GM12878 (cell line): ENCODE results near the gene LYSMD2. TPM values are rescaled to one million over a fixed set of nuclear protein-coding genes. Genes with fewer than 3 reads are reported as not detected.

Experiments used
- ATAC-seq: fragments of 200-7000 bp; cut with Tn5 transposase; 3 replicates; pipeline ENCODE4 v1.9.1; 2020; ENCODE audit warnings: mild to moderate bottlenecking, moderate library complexity
- BruUV-seq: library from RNA; stranded (reverse); fragments of 400-500 nt; replicated peaks from 2 replicates; lab custom pipeline; 2021; lab: Mats Ljungman, UMichigan
- CTCF ChIA-PET: fragments of 300-600 bp; sonication (Branson Sonifier 250); formaldehyde crosslinking; extraction: SDS; loops from one replicate; lab custom pipeline; 2021; ENCODE audit warnings: inconsistent platforms; lab: Yijun Ruan, JAX
- POLR2A ChIA-PET: fragments of 350-600 bp; formaldehyde crosslinking; extraction: SDS; loops from one replicate; lab custom pipeline; 2021; ENCODE audit warnings: inconsistent platforms; lab: Charles Lee
- RAD21 ChIA-PET: fragments of 300-600 bp; sonication (Branson Sonifier 250); formaldehyde crosslinking; loops from one replicate; lab custom pipeline; 2023; ENCODE audit warnings: antibody characterized with exemption; ENCODE audit not compliant: unreplicated experiment; lab: Charles Lee
- SMC1A ChIA-PET: fragments of 300-600 bp; sonication (Branson Sonifier 250); formaldehyde crosslinking; loops from one replicate; lab custom pipeline; 2023; ENCODE audit not compliant: unreplicated experiment, uncharacterized antibody; lab: Charles Lee
- DNase-seq: peaks from one replicate; pipeline ENCODE4 v3.0.0-alpha.2; 2011; ENCODE audit warnings: low read depth, low spot score
- FAIRE-seq: peaks from 3 replicates; lab custom pipeline; 2011; peaks lifted over from hg19 to GRCh38; lab: Jason Lieb, UNC
- H2AFZ ChIP-seq: 2 replicates; pipeline ENCODE4 v1.6.0; 2011; ENCODE audit warnings: low read depth, low read length, control low read depth; ENCODE audit not compliant: control insufficient read depth
- H3K27ac ChIP-seq: 2 replicates; pipeline ENCODE4 v1.5.1; 2011; ENCODE audit warnings: control low read depth; ENCODE audit not compliant: control insufficient read depth, insufficient read depth
- H3K27me3 ChIP-seq, 2 experiments: replicated peaks in 1 of 2; 2 replicates each; pipeline versions ENCODE4 v1.6.0 to v1.6.1; 2011; ENCODE audit warnings: low read length in 1 of 2; ENCODE audit not compliant: control insufficient read depth in 2 of 2, insufficient read depth in 2 of 2
- H3K36me3 ChIP-seq, 2 experiments: 2 replicates each; pipeline ENCODE4 v1.5.1; 2011; ENCODE audit warnings: low read length in 1 of 2; ENCODE audit not compliant: control insufficient read depth in 2 of 2, insufficient read depth in 2 of 2
- H3K4me1 ChIP-seq: 2 replicates; pipeline ENCODE4 v1.6.1; 2011; ENCODE audit warnings: mild to moderate bottlenecking, low read length, moderate library complexity, mixed read lengths; ENCODE audit not compliant: control insufficient read depth, insufficient read depth
- H3K4me2 ChIP-seq: 2 replicates; pipeline ENCODE4 v1.6.0; 2011; ENCODE audit warnings: control low read depth; ENCODE audit not compliant: control insufficient read depth, insufficient read depth
- H3K4me3 ChIP-seq: fragments of 200-600 bp; sonication (generic); 2 replicates; pipeline ENCODE4 v1.5.1; 2016
- H3K79me2 ChIP-seq: 2 replicates; pipeline ENCODE4 v1.6.0; 2011; ENCODE audit warnings: low read length; ENCODE audit not compliant: control insufficient read depth, insufficient read depth
- H3K9ac ChIP-seq: 2 replicates; pipeline ENCODE4 v1.8.0; 2011; ENCODE audit warnings: low read length, control low read depth, mixed read lengths; ENCODE audit not compliant: control insufficient read depth, insufficient read depth
- H3K9me3 ChIP-seq: replicated peaks from 3 replicates; pipeline ENCODE4 v1.5.1; 2011; ENCODE audit warnings: mild to moderate bottlenecking, low read length; ENCODE audit not compliant: control insufficient read depth, insufficient read depth
- H4K20me1 ChIP-seq: 2 replicates; pipeline ENCODE4 v1.6.0; 2011; ENCODE audit not compliant: control insufficient read depth, insufficient read depth
- ATF7 ChIP-seq: fragments of 450-650 bp; IDR thresholded peaks from 2 replicates; pipeline ENCODE4 v1.6.1; 2016; ENCODE audit warnings: low read depth, mild to moderate bottlenecking
- BMI1 ChIP-seq: fragments of 450-650 bp; IDR thresholded peaks from 2 replicates; pipeline ENCODE4 v1.6.1; 2016; ENCODE audit warnings: mild to moderate bottlenecking, moderate library complexity, borderline replicate concordance
- CEBPB ChIP-seq, 2 experiments: fragments of 150-350 bp in 1 of 2; IDR thresholded peaks; 2 replicates each; pipeline ENCODE4 v1.6.1; 2012 to 2014; ENCODE audit warnings: low read depth in 2 of 2, low read length in 2 of 2, borderline replicate concordance in 1 of 2, inconsistent platforms in 1 of 2
- CHD2 ChIP-seq: IDR thresholded peaks from 2 replicates; pipeline ENCODE4 v1.6.1; 2011; ENCODE audit warnings: low read depth, low read length, improper control_type of control experiment, borderline replicate concordance
- FOXK2 ChIP-seq: fragments of 450-650 bp; IDR thresholded peaks from 2 replicates; pipeline ENCODE4 v1.6.1; 2017; ENCODE audit warnings: mild to moderate bottlenecking, moderate library complexity
- HDAC2 ChIP-seq: fragments of 200-600 bp; sonication (generic); IDR thresholded peaks from 2 replicates; pipeline ENCODE4 v1.6.1; 2017
- IKZF1 ChIP-seq: fragments of 450-650 bp; conservative IDR thresholded peaks from 2 replicates; pipeline ENCODE4 v1.6.1; 2017; ENCODE audit warnings: antibody characterized with exemption, mild to moderate bottlenecking
- IKZF2 ChIP-seq, 2 experiments: fragments of 450-650 bp; IDR thresholded peaks; 2 replicates each; pipeline ENCODE4 v1.6.1; 2017; ENCODE audit warnings: mild to moderate bottlenecking in 2 of 2, moderate library complexity in 2 of 2
- MTA2 ChIP-seq: fragments of 450-650 bp; IDR thresholded peaks from 2 replicates; pipeline ENCODE4 v1.6.1; 2016; ENCODE audit warnings: low read depth, mild to moderate bottlenecking, moderate library complexity
- MXI1 ChIP-seq: fragments of 150-350 bp; IDR thresholded peaks from 2 replicates; pipeline ENCODE4 v1.6.1; 2011; ENCODE audit warnings: low read depth, mild to moderate bottlenecking, inconsistent platforms, low read length, improper control_type of control experiment
- NR2C1 ChIP-seq: fragments of 450-650 bp; IDR thresholded peaks from 2 replicates; pipeline ENCODE4 v1.6.1; 2017; ENCODE audit warnings: antibody characterized with exemption, mild to moderate bottlenecking, moderate library complexity
- NR2C2 ChIP-seq: IDR thresholded peaks from 2 replicates; pipeline ENCODE4 v1.6.1; 2011; ENCODE audit warnings: borderline replicate concordance, low read depth; ENCODE audit not compliant: control insufficient read depth, insufficient read length
- NRF1 ChIP-seq: conservative IDR thresholded peaks from 2 replicates; pipeline ENCODE4 v1.6.1; 2011; ENCODE audit warnings: mild to moderate bottlenecking, low read depth, low read length, improper control_type of control experiment
- SP1 ChIP-seq: IDR thresholded peaks from one replicate; pipeline ENCODE4 v1.6.1; 2011; ENCODE audit warnings: low read depth, low read length
- SREBF1 ChIP-seq: IDR thresholded peaks from 2 replicates; pipeline ENCODE4 v1.6.1; 2012; ENCODE audit warnings: mild to moderate bottlenecking, low read length
- ZNF207 ChIP-seq: fragments of 450-650 bp; IDR thresholded peaks from 2 replicates; pipeline ENCODE4 v1.6.1; 2014; ENCODE audit warnings: antibody characterized with exemption, mild to moderate bottlenecking, borderline replicate concordance
- ZNF217 ChIP-seq: fragments of 450-650 bp; IDR thresholded peaks from 2 replicates; pipeline ENCODE4 v1.6.1; 2017; ENCODE audit warnings: antibody characterized with exemption, mild to moderate bottlenecking
- WGBS: methylation state at CpG from one replicate; pipeline ENCODE4 v1.1.6; 2016; ENCODE audit warnings: low lambda C conversion rate; ENCODE audit not compliant: insufficient replicate concordance, insufficient coverage; ENCODE audit errors: missing lambda C conversion rate; 5-methylcytosine and 5-hydroxymethylcytosine counted together
- in situ Hi-C: fragments of 300-500 bp; cut with MboI; formaldehyde crosslinking; loops from 9 replicates; pipeline ENCODE4 v1.14.3; 2018; ENCODE audit warnings: mixed read lengths
- intact Hi-C: fragments of 100-400 bp; cut with micrococcal nuclease; formaldehyde crosslinking; loops from one replicate; pipeline ENCODE4 v1.14.2; 2022; ENCODE audit not compliant: unreplicated experiment
- polyA plus RNA-seq, 11 experiments: library from polyadenylated mRNA; depleted of rRNA in 4 of 11; unstranded in 6 of 11; stranded (reverse) in 5 of 11; fragments of >200 nt; fragmentation: Nextera tagmentation in 4 of 11; fragmentation: Illumina TruSeq in 1 of 11; extraction: Ambion mirVana in 4 of 11; extraction: Trizol in 1 of 11; gene quantifications; 1 replicate in 1 of 11; 2 replicates in 10 of 11; pipeline versions ENCODE4 v1.2.1 to v1.2.3, GENCODE V29; 2011 to 2016; ENCODE audit warnings: inconsistent platforms in 2 of 11, missing spikeins in 2 of 11, low read depth in 1 of 11
- total RNA-seq, 4 experiments: library from RNA; depleted of rRNA in 3 of 4; stranded (reverse); fragments of >200 nt in 3 of 4; fragmentation: Illumina TruSeq in 1 of 4; extraction: Trizol in 1 of 4; gene quantifications; 2 replicates each; pipeline versions ENCODE4 v1.2.1 to v1.2.3, GENCODE V29; 2013 to 2021
- TF ChIP-seq, protein P1 (sequence below): fragments of 450-650 bp; IDR thresholded peaks from 2 replicates; pipeline ENCODE4 v1.6.1; 2017; ENCODE audit warnings: borderline replicate concordance
- TF ChIP-seq, protein P2 (sequence below): IDR thresholded peaks from 2 replicates; pipeline ENCODE4 v1.6.1; 2012; ENCODE audit warnings: low read length, inconsistent platforms

LYSMD2 gene
- total and polyA plus RNA-seq, 10 of the 15 experiments (the other 5 are each of a cell fraction or from before 2014, with no cell fraction given) = 30.5 to 61.3 (median 45.4) TPM

DNA sequence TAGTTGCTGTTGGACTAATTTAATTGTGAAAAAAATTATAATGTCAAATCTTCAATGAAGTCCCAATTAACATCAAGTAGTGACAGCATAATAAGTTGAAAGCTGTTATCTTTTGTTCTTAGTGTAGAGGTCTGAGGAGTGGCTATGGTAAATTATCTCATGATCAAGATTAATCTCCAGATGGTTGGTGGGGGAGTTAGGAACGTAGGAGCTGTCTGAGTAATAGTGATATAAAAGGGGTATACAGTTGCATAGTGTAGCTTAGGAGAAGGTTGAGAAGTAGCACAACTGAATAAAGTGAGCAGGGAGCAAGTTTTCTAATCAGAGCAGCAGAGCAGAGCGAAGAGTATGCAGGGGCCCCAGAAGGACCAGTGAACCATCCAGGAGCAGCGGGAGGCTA lies 33.4 kb upstream of the LYSMD2 start:
- H3K36me3 ChIP-seq = no peaks in the 10 kb centered on the region
- H3K27ac ChIP-seq = no peak overlapping the region
- ATAC-seq (no peak), FAIRE-seq (no peak), DNase-seq (no peak)
- H2AFZ ChIP-seq = no peak overlapping the region
- no peak overlapping the region for H3K4me2 ChIP-seq
- SMC1A ChIA-PET = interaction anchor here (1.8 kb wide), 2 partner anchors 10 to 121 kb away, joined by 4 to 10 read pairs; no protein-coding TSS in a partner anchor
- in situ Hi-C loops (loop anchor here (5.0 kb wide), 1 partner anchor 129 kb away; no protein-coding TSS in a partner anchor), intact Hi-C loops (no loop called here)
- H3K79me2 ChIP-seq = no peaks in the 10 kb centered on the region
- H3K9ac ChIP-seq = no peak overlapping the region
- H3K4me3 ChIP-seq = no peak overlapping the region
- no peaks in the 10 kb centered on the region for H3K4me1 ChIP-seq
- CTCF ChIA-PET = interaction anchor here (1.7 to 2.2 kb wide), 2 partner anchors 13 to 121 kb away, joined by 5 to 12 read pairs; no protein-coding TSS in a partner anchor
- H3K27me3 ChIP-seq = no peaks in the 10 kb centered on the region
- no TSS peak for BruUV-seq
- no peaks in the 10 kb centered on the region for H3K9me3 ChIP-seq
- 71% methylated on average over 3 of the region's 3 CpGs for WGBS
- RAD21 ChIA-PET = interaction anchor here (8.8 kb wide), 1 partner anchor 121 kb away, joined by 232 read pairs; no protein-coding TSS in a partner anchor
- no peaks in the 10 kb centered on the region for H4K20me1 ChIP-seq
- TF ChIP-seq SP1 = no peak
- no peak for TF ChIP-seq NR2C2
- TF ChIP-seq, protein P1, sequence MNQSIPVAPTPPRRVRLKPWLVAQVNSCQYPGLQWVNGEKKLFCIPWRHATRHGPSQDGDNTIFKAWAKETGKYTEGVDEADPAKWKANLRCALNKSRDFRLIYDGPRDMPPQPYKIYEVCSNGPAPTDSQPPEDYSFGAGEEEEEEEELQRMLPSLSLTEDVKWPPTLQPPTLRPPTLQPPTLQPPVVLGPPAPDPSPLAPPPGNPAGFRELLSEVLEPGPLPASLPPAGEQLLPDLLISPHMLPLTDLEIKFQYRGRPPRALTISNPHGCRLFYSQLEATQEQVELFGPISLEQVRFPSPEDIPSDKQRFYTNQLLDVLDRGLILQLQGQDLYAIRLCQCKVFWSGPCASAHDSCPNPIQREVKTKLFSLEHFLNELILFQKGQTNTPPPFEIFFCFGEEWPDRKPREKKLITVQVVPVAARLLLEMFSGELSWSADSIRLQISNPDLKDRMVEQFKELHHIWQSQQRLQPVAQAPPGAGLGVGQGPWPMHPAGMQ = no peak
- no peak for TF ChIP-seq SREBF1
- no peak for TF ChIP-seq CHD2
- TF ChIP-seq MTA2 = no peak
- TF ChIP-seq IKZF1 = no peak
- no peak for TF ChIP-seq NR2C1
- TF ChIP-seq ZNF207 = no peak
- no peak for TF ChIP-seq HDAC2
- no peak for TF ChIP-seq MXI1
- no peak for TF ChIP-seq CEBPB (IDR thresholded peaks at IDR 0.05; ENCODE audit: borderline replicate concordance in 1 of 2, low read depth in 2 of 2, low read length in 2 of 2)
- no peak for TF ChIP-seq NRF1
- no peak for TF ChIP-seq FOXK2
- no peak for TF ChIP-seq ATF7
- TF ChIP-seq, protein P2, sequence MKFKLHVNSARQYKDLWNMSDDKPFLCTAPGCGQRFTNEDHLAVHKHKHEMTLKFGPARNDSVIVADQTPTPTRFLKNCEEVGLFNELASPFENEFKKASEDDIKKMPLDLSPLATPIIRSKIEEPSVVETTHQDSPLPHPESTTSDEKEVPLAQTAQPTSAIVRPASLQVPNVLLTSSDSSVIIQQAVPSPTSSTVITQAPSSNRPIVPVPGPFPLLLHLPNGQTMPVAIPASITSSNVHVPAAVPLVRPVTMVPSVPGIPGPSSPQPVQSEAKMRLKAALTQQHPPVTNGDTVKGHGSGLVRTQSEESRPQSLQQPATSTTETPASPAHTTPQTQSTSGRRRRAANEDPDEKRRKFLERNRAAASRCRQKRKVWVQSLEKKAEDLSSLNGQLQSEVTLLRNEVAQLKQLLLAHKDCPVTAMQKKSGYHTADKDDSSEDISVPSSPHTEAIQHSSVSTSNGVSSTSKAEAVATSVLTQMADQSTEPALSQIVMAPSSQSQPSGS = no peak
- TF ChIP-seq IKZF2 (IDR thresholded peaks at IDR 0.05) = no peak
- TF ChIP-seq ZNF217 = no peak
- no peak for TF ChIP-seq BMI1
- POLR2A ChIA-PET = no interaction called here
